M059J (cell line): Measurements from ENCODE around the gene TAS1R1. TPM values are rescaled to one million over a fixed set of nuclear protein-coding genes. Genes with fewer than 3 reads are reported as not detected.

ENCODE experiments used
- total RNA-seq: library from RNA; depleted of rRNA; stranded (reverse); fragments of >200 nt; shearing (Covaris generic); gene quantifications from 2 replicates; pipeline ENCODE4 v1.2.3, GENCODE V29; 2014; rRNA removed

The TAS1R1 gene
- total RNA-seq, 1 experiment from 2014 or later = 0.27 TPM

Other genes starting within 250 kb of the TAS1R1 start
- 102 and 113 TPM in 2 replicates for gene ACOT7, start 161.5 kb upstream of the TAS1R1 start, total RNA-seq
- 0.47 and 1.0 TPM in 2 replicates for gene HES2, start 135.4 kb upstream of the TAS1R1 start, total RNA-seq
- 0.02 TPM in 1 of 2 replicates, not detected in the other for gene ESPN, start 130.5 kb upstream of the TAS1R1 start, total RNA-seq
- gene TNFRSF25, start 89.1 kb upstream of the TAS1R1 start, total RNA-seq = 8.7 and 9.1 TPM in 2 replicates
- gene PLEKHG5, start 63.6 kb upstream of the TAS1R1 start, total RNA-seq = 3.9 and 11.2 TPM in 2 replicates
- 13.2 and 25.5 TPM in 2 replicates for gene NOL9, start 794 bp upstream of the TAS1R1 start, total RNA-seq
- 5.8 and 20.0 TPM in 2 replicates for gene ZBTB48, start 24.7 kb downstream of the TAS1R1 start, total RNA-seq
- 14.4 and 32.2 TPM in 2 replicates for gene KLHL21, start 47.6 kb downstream of the TAS1R1 start, total RNA-seq
- 14.4 and 22.3 TPM in 2 replicates for gene PHF13, start 58.4 kb downstream of the TAS1R1 start, total RNA-seq
- 16.9 and 28.8 TPM in 2 replicates for gene THAP3, start 69.6 kb downstream of the TAS1R1 start, total RNA-seq
- 40.3 and 46.1 TPM in 2 replicates for gene DNAJC11, start 146.5 kb downstream of the TAS1R1 start, total RNA-seq
- 219 and 225 TPM in 2 replicates for gene CAMTA1, start 230.1 kb downstream of the TAS1R1 start, total RNA-seq